Gastroesophageal sphincter (tissue), 4 donors: ENCODE data around the gene SEZ6L. TPM values are rescaled to one million over a fixed set of nuclear protein-coding genes. Genes with fewer than 3 reads are reported as not detected.
"Not testable (repeated sequence)": the region's sequence is repeated elsewhere in the genome, so short reads cannot be mapped to it uniquely, and the experiment has no call there.

Experiments
- ATAC-seq: fragments of 150-250 bp; one replicate; pipeline ENCODE4 v1.9.1; 2016; ENCODE audit warnings: mild to moderate bottlenecking, moderate library complexity
- H3K27ac ChIP-seq, 4 donors: fragments of 200-600 bp; sonication (generic) in 3 of 4; 1 replicate in 3 of 4; 2 replicates in 1 of 4; pipeline ENCODE4 v1.5.1; 2016 to 2019
- H3K27me3 ChIP-seq: fragments of 200-600 bp; sonication (generic); one replicate; pipeline ENCODE4 v1.5.1; 2019
- H3K36me3 ChIP-seq, 2 donors: fragments of 200-600 bp; sonication (generic); one replicate each; pipeline ENCODE4 v1.5.1; 2019; ENCODE audit warnings: control low read depth in 1 of 2
- H3K4me1 ChIP-seq, 3 donors: fragments of 200-600 bp; sonication (generic); 1 replicate in 2 of 3; 2 replicates in 1 of 3; pipeline ENCODE4 v1.5.1; 2016 to 2019; ENCODE audit warnings: control low read depth in 2 of 3
- H3K4me3 ChIP-seq, 2 donors: fragments of 200-600 bp; sonication (generic); one replicate each; pipeline ENCODE4 v1.5.1; 2019; ENCODE audit warnings: mild to moderate bottlenecking in 1 of 2, moderate library complexity in 1 of 2
- H3K9me3 ChIP-seq, 3 donors: fragments of 200-600 bp; sonication (generic); one replicate each; pipeline ENCODE4 v1.5.1; 2017 to 2019; ENCODE audit warnings: control low read depth in 2 of 3
- EP300 ChIP-seq: sonication (generic); formaldehyde crosslinking; IDR thresholded peaks from one replicate; pipeline ENCODE4 v1.6.1; 2017; ENCODE audit warnings: antibody characterized with exemption, mild to moderate bottlenecking
- POLR2A ChIP-seq, 2 donors: fragments of 450-650 bp; IDR thresholded peaks; one replicate each; pipeline ENCODE4 v1.6.1; 2017; ENCODE audit warnings: antibody characterized with exemption in 2 of 2, mild to moderate bottlenecking in 2 of 2, moderate library complexity in 1 of 2
- POLR2AphosphoS5 ChIP-seq: sonication (generic); formaldehyde crosslinking; IDR thresholded peaks from one replicate; pipeline ENCODE4 v1.6.1; 2017; ENCODE audit warnings: antibody characterized with exemption
- WGBS, 2 donors: methylation state at CpG; one replicate each; pipeline ENCODE4 v1.1.5; 2018; ENCODE audit warnings: low coverage in 1 of 2; 5-methylcytosine and 5-hydroxymethylcytosine counted together
- total RNA-seq, 4 donors: library from RNA; depleted of rRNA; stranded (reverse); fragments of >200 nt; gene quantifications; one replicate each; pipeline ENCODE4 v1.1.0, GENCODE V29; 2016
- TF ChIP-seq, protein P1 (sequence below), 4 experiments: fragments of 200-600 bp in 2 of 4; fragments of 450-650 bp in 2 of 4; sonication (generic) in 1 of 4; IDR thresholded peaks; one replicate each; pipeline ENCODE4 v1.5.1; 2017 to 2019; ENCODE audit warnings: antibody characterized with exemption in 4 of 4, mild to moderate bottlenecking in 2 of 4, moderate library complexity in 2 of 4

The SEZ6L gene
- total RNA-seq, 4 donors from 2014 or later: 0.12 to 0.47 (median 0.28) TPM

DNA sequence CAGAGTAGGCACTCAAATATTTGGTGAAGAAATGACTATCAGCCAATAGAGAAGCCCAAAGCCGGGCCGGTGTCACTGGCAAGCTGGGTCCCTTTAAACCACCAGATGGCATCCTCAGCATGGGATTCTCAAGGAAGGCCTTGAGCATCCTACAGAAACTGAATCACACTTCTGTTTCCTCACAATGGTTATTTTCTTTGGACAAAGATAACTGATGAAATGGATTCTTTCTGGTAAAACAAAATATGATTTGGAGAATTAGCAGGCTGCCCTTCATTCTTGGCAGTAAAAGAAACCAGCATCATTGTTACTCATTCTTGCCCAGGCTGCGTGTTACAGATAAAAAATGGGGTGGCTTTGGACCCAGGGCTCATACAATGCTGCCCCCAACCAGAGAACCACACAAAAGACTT lies 229.5 kb downstream of the SEZ6L start:
- WGBS, 2 donors: 0 to 29% methylated on average over 2 to 3 of the region's 3 CpGs
- no peaks in the 10 kb centered on the region for H3K4me1 ChIP-seq
- H3K4me3 ChIP-seq: no peak overlapping the region
- H3K9me3 ChIP-seq: no peaks in the 10 kb centered on the region
- ATAC-seq: no peak
- no peaks in the 10 kb centered on the region for H3K36me3 ChIP-seq
- TF ChIP-seq, protein P1, sequence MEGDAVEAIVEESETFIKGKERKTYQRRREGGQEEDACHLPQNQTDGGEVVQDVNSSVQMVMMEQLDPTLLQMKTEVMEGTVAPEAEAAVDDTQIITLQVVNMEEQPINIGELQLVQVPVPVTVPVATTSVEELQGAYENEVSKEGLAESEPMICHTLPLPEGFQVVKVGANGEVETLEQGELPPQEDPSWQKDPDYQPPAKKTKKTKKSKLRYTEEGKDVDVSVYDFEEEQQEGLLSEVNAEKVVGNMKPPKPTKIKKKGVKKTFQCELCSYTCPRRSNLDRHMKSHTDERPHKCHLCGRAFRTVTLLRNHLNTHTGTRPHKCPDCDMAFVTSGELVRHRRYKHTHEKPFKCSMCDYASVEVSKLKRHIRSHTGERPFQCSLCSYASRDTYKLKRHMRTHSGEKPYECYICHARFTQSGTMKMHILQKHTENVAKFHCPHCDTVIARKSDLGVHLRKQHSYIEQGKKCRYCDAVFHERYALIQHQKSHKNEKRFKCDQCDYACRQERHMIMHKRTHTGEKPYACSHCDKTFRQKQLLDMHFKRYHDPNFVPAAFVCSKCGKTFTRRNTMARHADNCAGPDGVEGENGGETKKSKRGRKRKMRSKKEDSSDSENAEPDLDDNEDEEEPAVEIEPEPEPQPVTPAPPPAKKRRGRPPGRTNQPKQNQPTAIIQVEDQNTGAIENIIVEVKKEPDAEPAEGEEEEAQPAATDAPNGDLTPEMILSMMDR (IDR thresholded peaks at IDR 0.05): peak; percentile 15 to 67 (median 52)
- TF ChIP-seq EP300: no peak
- no peak for TF ChIP-seq POLR2AphosphoS5
- TF ChIP-seq POLR2A (IDR thresholded peaks at IDR 0.05): no peak
- no peak overlapping the region for H3K27ac ChIP-seq
- peaks cover 27% of the 10 kb centered on the region for H3K27me3 ChIP-seq

DNA sequence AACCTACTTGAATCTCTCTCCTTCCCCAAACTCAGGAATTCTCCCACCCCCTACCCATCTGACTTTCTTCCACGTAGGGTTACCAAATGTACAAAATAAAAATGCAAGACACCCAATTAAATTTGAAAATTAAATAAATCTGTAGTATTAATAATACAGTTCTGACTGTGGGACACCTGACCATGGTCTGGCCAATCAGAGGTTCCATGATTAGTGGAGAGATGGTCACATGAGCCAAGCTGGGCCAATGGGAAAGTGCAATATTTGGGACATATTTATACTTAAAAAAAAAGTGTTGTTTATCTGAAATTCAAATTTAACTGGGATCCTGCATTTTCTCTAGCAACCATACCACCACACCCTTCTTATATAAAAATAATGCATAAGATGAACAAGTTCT lies 230.0 kb downstream of the SEZ6L start:
- no peaks in the 10 kb centered on the region for H3K36me3 ChIP-seq
- TF ChIP-seq POLR2A (IDR thresholded peaks at IDR 0.05): no peak
- no peak for TF ChIP-seq POLR2AphosphoS5
- peaks cover 25% of the 10 kb centered on the region for H3K27me3 ChIP-seq
- H3K9me3 ChIP-seq: no peaks in the 10 kb centered on the region
- no peak overlapping the region for H3K27ac ChIP-seq
- H3K4me3 ChIP-seq: no peak overlapping the region
- no peaks in the 10 kb centered on the region for H3K4me1 ChIP-seq
- WGBS, 2 donors: 60 to 67% methylated on average over 1 of the region's 1 CpG
- ATAC-seq: no peak

DNA sequence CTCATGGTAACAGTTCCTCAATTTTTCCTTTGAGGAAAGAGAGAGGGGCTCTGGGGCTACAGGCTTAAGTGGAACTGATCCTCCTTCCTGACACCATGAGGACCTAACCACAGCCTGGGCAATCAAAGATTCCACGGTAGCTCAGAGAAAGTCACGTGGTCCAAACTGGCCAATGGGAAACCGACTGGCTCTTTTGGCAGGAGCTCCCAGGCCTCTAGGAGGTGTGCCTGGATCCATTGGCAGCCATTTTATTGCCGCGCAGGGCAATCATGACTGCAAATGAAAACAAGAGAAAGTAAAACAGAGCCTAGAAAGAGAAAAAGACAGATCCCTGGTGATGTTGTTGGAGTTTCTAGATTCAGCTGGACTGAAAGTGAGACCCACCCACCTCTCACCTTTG lies 232.5 kb downstream of the SEZ6L start:
- 73% methylated on average over 4 of the region's 5 CpGs; no CpG with 5 or more reads in 1 of the 2 donors for WGBS, 2 donors
- no peaks in the 10 kb centered on the region for H3K4me1 ChIP-seq
- no peaks in the 10 kb centered on the region for H3K9me3 ChIP-seq
- H3K4me3 ChIP-seq: no peak overlapping the region
- H3K27ac ChIP-seq: no peak overlapping the region
- TF ChIP-seq POLR2AphosphoS5 (no peak), EP300 (no peak), POLR2A (IDR thresholded peaks at IDR 0.05) (no peak)
- TF ChIP-seq, protein P1 (IDR thresholded peaks at IDR 0.05): no peak
- H3K36me3 ChIP-seq: no peaks in the 10 kb centered on the region
- H3K27me3 ChIP-seq: peaks cover 39% of the 10 kb centered on the region
- no peak for ATAC-seq

DNA sequence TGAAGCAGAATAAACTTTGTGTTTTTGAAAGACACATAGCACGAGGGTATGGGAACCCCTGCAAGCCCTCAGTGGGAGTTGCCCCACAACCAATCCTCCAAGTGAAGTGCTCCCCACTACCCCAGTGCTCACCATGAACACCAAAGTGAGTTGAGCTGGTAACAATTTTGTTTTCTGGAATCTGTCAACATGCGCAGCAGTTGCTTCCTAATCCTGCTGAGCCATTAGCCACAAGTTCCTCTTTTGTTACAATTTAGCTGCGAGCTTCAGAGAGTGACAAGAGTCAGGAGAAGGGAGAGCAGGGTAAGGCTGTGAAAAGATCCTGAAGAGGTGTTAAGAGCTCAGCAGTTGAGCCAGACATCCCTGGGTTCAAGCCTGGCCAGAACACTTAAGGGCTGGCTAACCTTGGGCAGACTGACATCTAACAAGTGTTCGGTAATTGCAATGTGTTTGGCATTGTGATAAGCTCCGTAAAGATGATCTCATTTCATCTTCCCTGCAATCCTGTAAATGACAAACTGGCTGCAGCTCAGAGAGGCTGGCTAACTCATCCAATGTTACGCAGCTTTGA lies 235.7 kb downstream of the SEZ6L start:
- 18 to 49% methylated on average over 2 to 6 of the region's 6 CpGs for WGBS, 2 donors
- TF ChIP-seq, protein P1 (IDR thresholded peaks at IDR 0.05): no peak
- no peak for TF ChIP-seq EP300
- no peak for TF ChIP-seq POLR2A (IDR thresholded peaks at IDR 0.05)
- TF ChIP-seq POLR2AphosphoS5: no peak
- H3K27ac ChIP-seq: no peak overlapping the region
- no peak overlapping the region for H3K4me3 ChIP-seq
- peaks cover 59% of the 10 kb centered on the region for H3K27me3 ChIP-seq
- ATAC-seq: no peak
- H3K9me3 ChIP-seq: no peaks in the 10 kb centered on the region
- H3K4me1 ChIP-seq: no peaks in the 10 kb centered on the region
- H3K36me3 ChIP-seq: no peaks in the 10 kb centered on the region

DNA sequence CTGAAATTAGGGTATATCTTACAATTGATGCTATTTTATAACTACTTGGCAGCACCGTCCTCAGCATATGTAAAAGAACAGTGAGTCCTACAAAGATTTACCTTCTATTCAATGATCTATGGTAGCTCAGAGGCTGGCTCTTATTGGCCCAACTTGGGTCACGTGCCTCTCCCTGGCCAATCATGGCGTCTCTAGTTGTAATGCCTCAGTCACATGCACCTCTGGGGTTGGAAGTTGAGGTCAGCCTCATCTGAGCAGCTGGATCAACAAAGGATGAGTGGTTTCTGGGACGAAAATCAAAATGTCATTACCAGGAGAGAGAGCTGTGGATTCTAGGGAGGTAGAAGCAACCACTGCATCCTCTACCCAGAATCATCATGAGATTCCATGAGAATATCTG lies 236.9 kb downstream of the SEZ6L start:
- H3K27me3 ChIP-seq: peaks cover 67% of the 10 kb centered on the region
- no peak for ATAC-seq
- H3K4me1 ChIP-seq: no peaks in the 10 kb centered on the region
- no peaks in the 10 kb centered on the region for H3K9me3 ChIP-seq
- 55 to 60% methylated on average over 3 of the region's 4 CpGs for WGBS, 2 donors
- TF ChIP-seq POLR2AphosphoS5 (no peak), EP300 (no peak), POLR2A (IDR thresholded peaks at IDR 0.05) (no peak)
- TF ChIP-seq, protein P1 (IDR thresholded peaks at IDR 0.05): no peak
- no peak overlapping the region for H3K4me3 ChIP-seq
- no peak overlapping the region for H3K27ac ChIP-seq
- H3K36me3 ChIP-seq: no peaks in the 10 kb centered on the region

DNA sequence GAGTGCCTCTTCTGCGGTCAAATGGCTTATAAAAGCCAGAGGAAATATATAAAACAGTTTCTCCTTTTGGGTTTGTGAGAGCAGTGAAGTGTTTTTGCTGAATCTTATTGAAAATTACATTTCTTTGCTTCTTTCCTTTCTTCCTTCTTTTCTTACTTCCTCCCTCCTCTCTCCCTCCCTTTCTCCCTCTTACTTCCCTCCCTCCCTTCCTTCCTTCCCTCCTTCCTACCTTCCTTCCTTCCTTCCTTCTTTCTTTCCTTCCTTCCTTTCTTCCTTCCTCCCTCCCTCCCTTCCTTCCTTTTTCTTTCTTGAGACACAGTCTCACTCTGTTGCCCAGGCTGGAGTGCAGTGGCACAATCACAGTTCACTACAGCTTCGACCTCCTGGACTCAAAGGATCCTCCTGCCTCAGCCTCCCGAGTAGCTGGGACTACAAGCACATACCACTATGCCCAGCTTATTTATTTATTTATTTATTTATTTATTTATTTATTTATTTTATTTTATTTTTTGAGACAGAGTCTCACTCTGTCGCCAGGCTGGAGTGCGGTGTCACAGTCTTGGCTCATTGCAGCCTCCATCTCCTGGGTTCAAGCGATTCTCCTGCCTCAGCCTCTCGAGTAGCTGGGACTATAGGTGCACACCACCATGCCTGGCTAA lies 239.4 kb downstream of the SEZ6L start:
- not testable (repeated sequence) for H3K4me3 ChIP-seq, H3K4me1 ChIP-seq, H3K36me3 ChIP-seq, ATAC-seq, H3K9me3 ChIP-seq, H3K27ac ChIP-seq
- 91 to 95% methylated on average over 2 to 7 of the region's 7 CpGs for WGBS, 2 donors
- peaks cover 74% of the 10 kb centered on the region for H3K27me3 ChIP-seq
